ENCODE results near the gene ASXL2.
"Not testable (repeated sequence)": the region's sequence is repeated elsewhere in the genome, so short reads cannot be mapped to it uniquely, and the experiment has no call there.

Gene ASXL2

DNA sequence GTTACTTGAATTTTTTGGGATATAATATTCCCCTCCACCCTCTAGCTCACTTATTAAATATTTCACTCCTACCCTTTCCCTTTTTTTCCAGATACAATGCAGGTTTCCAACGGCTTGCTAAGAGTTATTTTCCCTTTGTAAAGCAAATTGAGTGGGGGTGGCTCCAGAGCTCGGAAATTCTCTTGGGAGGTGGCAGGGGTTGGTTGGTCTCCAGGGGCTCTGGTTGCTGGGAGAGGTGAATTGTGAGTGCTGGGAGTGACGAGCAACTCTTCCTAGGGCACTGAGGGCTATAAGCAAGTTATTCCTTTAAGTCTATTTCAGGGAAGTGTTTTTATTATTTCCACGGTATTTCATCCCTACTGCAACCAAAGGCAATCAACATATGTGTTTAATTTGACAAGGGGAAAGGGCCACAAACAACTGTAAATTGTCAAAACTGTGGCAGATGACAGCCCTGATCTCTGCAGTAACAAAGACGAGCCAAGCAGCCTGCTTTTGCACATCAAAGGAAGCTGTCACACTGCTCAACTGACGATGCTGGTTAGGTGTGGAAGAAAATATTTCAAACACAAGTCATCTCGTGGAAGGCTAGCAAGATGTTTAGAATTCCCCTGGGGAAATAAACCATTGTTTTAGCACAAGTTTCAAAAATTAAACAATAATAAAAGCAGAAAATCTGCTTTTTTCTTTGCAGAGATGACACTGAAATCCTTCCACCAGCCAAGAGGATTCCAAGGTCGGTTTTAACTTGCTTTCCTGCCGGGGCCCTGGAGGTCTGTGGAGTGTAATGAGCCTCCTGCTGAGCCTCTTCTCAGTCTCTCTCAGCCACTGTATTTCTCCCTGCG lies 34.8 kb upstream of the ASXL2 start:
- DNase-seq (ENCODE audit: extremely low read depth, low read depth) = peak; percentile 22
- no peak for TF ChIP-seq CTCF (IDR thresholded peaks at IDR 0.05; ENCODE audit: low read depth, low read length)

DNA sequence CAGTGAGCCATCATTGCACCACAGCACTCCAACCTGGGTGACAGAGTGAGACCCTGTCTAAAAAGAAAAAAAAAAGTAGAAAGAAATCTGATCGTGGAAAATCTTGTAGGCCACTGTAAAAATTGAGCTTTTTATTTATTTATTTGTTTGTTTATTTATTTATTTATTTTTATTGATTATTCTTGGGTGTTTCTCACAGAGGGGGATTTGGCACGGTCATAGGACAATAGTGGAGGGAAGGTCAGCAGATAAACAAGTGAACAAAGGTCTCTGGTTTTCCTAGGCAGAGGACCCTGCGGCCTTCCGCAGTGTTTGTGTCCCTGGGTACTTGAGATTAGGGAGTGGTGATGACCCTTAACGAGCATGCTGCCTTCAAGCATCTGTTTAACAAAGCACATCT lies 31.3 kb upstream of the ASXL2 start:
- DNase-seq (ENCODE audit: extremely low read depth, low read depth) = not testable (repeated sequence)

DNA sequence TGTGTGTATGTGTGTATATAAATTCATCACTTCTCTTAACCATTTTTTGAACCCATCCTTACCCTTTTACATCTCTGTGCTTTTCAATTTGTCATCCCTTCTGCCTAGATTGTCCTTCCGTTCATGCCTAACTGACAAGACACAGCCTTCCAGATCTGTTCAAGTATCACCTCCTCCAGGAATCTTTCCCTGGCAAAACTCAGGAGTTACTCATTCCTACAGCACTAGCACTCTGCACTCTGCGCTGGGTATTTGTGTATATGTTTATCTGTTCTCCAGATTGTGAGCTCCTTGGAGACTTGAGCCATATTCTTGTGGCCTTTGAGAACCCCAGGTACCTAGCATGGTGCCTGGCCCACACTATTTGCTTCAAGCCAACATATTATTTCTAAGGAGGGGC lies 26.8 kb upstream of the ASXL2 start:
- TF ChIP-seq CTCF (IDR thresholded peaks at IDR 0.05; ENCODE audit: low read depth, low read length) = no peak
- DNase-seq (ENCODE audit: extremely low read depth, low read depth) = no peak

- TF ChIP-seq CTCF (IDR thresholded peaks at IDR 0.05; ENCODE audit: low read depth, low read length) = no peak
- DNase-seq (ENCODE audit: extremely low read depth, low read depth) = no peak
Measured at GRCh38 chr2:25903216-25903776, 25.0 kb upstream of the ASXL2 start.

DNA sequence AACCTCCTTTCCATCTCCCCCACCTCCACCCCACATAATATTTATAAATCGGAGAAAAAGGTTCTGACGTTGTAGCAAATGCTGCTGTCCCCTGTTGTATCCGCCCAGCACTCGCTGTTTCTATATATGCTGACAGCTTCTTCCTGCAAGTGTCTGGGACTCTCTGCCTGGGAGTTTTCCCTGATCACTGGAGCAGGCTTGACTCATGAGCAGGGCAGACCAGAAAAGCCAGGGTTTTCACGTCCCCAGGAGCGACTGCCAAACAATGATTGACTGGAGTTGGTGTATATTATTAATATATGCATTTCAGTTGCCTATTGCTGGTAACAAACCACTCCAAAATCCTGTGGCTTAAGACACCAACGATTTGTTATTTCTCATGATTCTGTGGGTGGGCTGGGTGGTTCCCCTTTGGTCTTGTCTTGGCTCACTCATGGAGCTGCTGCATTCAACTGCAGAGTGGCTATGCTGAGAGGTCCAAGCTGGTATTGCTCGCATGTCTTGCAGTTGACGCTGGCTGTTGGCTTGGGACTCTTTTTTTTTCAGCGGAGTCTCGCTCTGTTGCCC lies 21.2 kb upstream of the ASXL2 start:
- no peak for TF ChIP-seq CTCF (IDR thresholded peaks at IDR 0.05; ENCODE audit: low read depth, low read length)
- DNase-seq (ENCODE audit: extremely low read depth, low read depth) = no peak

- DNase-seq (ENCODE audit: extremely low read depth, low read depth) = no peak
- no peak for TF ChIP-seq CTCF (IDR thresholded peaks at IDR 0.05; ENCODE audit: low read depth, low read length)
Measured at GRCh38 chr2:25897506-25897905, 19.2 kb upstream of the ASXL2 start.

DNA sequence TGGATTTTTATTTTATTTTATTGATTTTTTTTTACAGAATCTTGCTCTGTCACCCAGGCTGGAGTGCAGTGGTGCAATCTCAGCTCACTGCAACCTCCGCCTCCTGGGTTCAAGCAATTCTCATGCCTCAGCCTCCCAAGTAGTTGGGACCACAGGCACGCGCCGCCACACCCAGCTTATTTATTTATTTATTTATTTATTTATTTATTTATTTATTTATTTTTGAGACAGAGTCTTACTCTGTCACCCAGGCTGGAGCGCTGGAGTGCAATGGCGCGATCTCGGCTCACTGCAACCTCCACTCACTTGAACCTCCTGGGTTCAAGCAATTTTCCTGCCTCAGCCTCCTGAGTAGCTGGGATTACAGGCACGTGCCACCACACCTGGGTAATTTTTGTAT lies 18.0 kb upstream of the ASXL2 start:
- not testable (repeated sequence) for DNase-seq (ENCODE audit: extremely low read depth, low read depth)

DNA sequence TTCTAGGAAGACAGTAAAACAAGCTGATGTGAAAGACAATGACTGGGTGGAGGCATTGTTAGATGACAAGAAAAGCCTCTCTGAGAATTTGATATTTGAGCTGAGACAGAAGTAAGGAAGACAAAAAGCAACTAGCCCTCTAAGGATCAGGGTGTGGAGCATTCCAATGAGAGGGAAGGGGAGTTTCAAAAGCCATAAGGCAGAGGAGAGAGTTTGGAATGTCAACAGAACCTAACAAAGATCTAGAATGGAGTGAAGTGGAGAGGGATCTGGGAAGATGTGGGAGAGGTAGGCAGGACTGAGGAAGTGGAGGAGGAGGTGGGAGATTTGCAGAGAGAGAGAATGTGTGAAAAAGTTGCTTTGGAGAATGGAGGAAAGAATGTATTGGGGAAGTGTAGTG lies 17.3 kb upstream of the ASXL2 start:
- DNase-seq (ENCODE audit: extremely low read depth, low read depth) = no peak
- no peak for TF ChIP-seq CTCF (IDR thresholded peaks at IDR 0.05; ENCODE audit: low read depth, low read length)

All from AG09319 (cell line).